PC-9 (cell line): ENCODE data around the gene CDHR5. TPM values are rescaled to one million over a fixed set of nuclear protein-coding genes. Genes with fewer than 3 reads are reported as not detected.

Experiments
- BruUV-seq: library from RNA; stranded (reverse); fragments of 400-500 nt; replicated peaks from 2 replicates; lab custom pipeline; 2021; lab: Mats Ljungman, UMichigan
- CTCF ChIA-PET: fragments of 300-600 bp; sonication (Branson Sonifier 250); formaldehyde crosslinking; loops from one replicate; lab custom pipeline; 2022; ENCODE audit warnings: antibody characterized with exemption; lab: Charles Lee
- POLR2A ChIA-PET: fragments of 300-600 bp; sonication (Branson Sonifier 250); formaldehyde crosslinking; loops from one replicate; lab custom pipeline; 2022; ENCODE audit warnings: antibody characterized with exemption; ENCODE audit not compliant: unreplicated experiment; lab: Charles Lee
- DNase-seq, 2 experiments: peaks; one replicate each; pipeline versions ENCODE4 v3.0.0 to v3.0.0-alpha.2; 2015 to 2022; ENCODE audit warnings: mixed read lengths in 1 of 2
- H2AFZ ChIP-seq: fragments of 200-600 bp; sonication (generic); 2 replicates; pipeline ENCODE4 v1.8.1; 2017; ENCODE audit warnings: antibody characterized with exemption
- H3F3A ChIP-seq: fragments of 200-600 bp; sonication (generic); 2 replicates; pipeline ENCODE4 v1.8.1; 2017; ENCODE audit warnings: antibody characterized with exemption, mild to moderate bottlenecking, low read depth; ENCODE audit not compliant: insufficient read depth
- H3K27ac ChIP-seq: fragments of 200-600 bp; sonication (generic); 2 replicates; pipeline ENCODE4 v1.6.1; 2016; ENCODE audit warnings: mixed run types
- H3K27me3 ChIP-seq: fragments of 200-600 bp; sonication (generic); 2 replicates; pipeline ENCODE4 v1.6.1; 2016; ENCODE audit warnings: low read depth, mixed run types; ENCODE audit not compliant: insufficient read depth
- H3K36me3 ChIP-seq: fragments of 200-600 bp; sonication (generic); 2 replicates; pipeline ENCODE4 v1.6.1; 2016; ENCODE audit warnings: low read depth, mixed run types
- H3K4me1 ChIP-seq: fragments of 200-600 bp; sonication (generic); replicated peaks from 2 replicates; pipeline ENCODE4 v1.6.1; 2016; ENCODE audit warnings: mixed run types; ENCODE audit not compliant: insufficient read depth
- H3K4me2 ChIP-seq: fragments of 200-600 bp; sonication (generic); 2 replicates; pipeline ENCODE4 v1.6.1; 2017; ENCODE audit warnings: mixed run types
- H3K4me3 ChIP-seq: fragments of 200-600 bp; sonication (generic); 2 replicates; pipeline ENCODE4 v1.6.1; 2016; ENCODE audit warnings: mixed run types
- H3K79me2 ChIP-seq: fragments of 200-600 bp; sonication (generic); 2 replicates; pipeline ENCODE4 v1.6.1; 2017; ENCODE audit warnings: low read depth, mixed run types
- H3K9me2 ChIP-seq: fragments of 200-600 bp; sonication (generic); 2 replicates; pipeline ENCODE4 v1.8.1; 2017; ENCODE audit warnings: mild to moderate bottlenecking; ENCODE audit not compliant: insufficient read depth
- H3K9me3 ChIP-seq: fragments of 200-600 bp; sonication (generic); 2 replicates; pipeline ENCODE4 v1.8.1; 2016; ENCODE audit warnings: low read depth; ENCODE audit not compliant: insufficient read depth
- H4K20me1 ChIP-seq: fragments of 200-600 bp; sonication (generic); 2 replicates; pipeline ENCODE4 v1.8.1; 2017; ENCODE audit not compliant: insufficient read depth
- EZH2 ChIP-seq: fragments of 200-600 bp; sonication (generic); IDR thresholded peaks from 2 replicates; pipeline ENCODE4 v1.8.0; 2017; ENCODE audit warnings: antibody characterized with exemption, low read depth
- intact Hi-C: fragments of 100-400 bp; cut with micrococcal nuclease; formaldehyde crosslinking; loops from one replicate; pipeline ENCODE4 v1.10.0; 2022; ENCODE audit not compliant: unreplicated experiment
- total RNA-seq: library from RNA; stranded (reverse); gene quantifications from 2 replicates; pipeline ENCODE4 v1.2.3, GENCODE V29; 2021
- TF ChIP-seq, protein P1 (sequence below): fragments of 200-600 bp; sonication (generic); conservative IDR thresholded peaks from 2 replicates; pipeline ENCODE4 v1.6.1; 2017; ENCODE audit warnings: mixed run types, antibody characterized with exemption, mild to moderate bottlenecking, moderate library complexity

The CDHR5 gene
- total RNA-seq, 1 experiment from 2014 or later: not detected

DNA sequence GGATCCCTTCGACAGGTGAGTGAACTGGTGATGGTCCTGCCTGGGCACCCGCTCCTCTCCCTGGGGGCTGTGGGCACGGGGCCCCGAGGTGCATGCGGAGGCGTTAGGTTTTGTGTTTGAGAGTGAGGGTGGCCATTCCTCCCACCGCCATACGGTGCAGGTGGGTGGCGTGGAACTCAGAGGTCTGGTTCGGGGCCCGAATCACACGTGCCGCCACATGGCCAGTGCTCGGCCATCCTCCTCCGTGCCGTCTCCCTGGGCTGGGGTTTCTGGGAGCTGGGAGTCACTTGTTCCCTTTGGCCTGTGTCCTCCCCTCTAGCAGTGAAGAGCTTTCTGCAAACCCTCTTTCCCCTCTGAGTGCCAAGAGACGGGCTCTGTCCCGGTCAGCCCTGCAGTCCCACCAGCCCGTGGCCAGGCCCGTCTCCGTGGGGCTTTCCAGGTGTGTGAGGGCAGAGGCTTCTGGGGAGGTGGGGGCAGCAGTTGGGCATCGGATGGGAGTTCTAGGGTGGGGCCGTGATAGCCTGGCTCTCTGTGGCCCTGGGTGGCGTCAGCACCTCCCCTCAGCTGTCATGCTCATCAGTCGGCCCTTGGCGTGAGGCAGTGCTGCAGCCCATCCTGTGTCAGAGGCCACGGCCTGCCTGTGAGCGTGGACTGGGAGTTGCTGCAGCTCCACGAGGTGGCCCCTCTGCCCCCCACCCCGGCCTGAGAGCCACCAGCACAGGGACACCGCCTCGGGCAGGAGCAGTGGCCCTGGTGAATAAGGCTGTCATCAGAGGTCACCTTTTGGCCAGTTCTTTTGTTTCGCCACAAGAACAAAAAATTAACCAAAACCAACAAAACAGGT lies 19.2 kb downstream of the CDHR5 start:
- Histone ChIP-seq H3F3A (no peaks in the 10 kb centered on the region), H3K4me1 (no peaks in the 10 kb centered on the region), H3K27ac (no peak overlapping the region), H2AFZ (no peak overlapping the region), H3K4me2 (no peak overlapping the region), H3K27me3 (no peaks in the 10 kb centered on the region), H3K79me2 (no peaks in the 10 kb centered on the region), H4K20me1 (no peaks in the 10 kb centered on the region), H3K36me3 (no peaks in the 10 kb centered on the region), H3K4me3 (no peak overlapping the region), H3K9me2 (no peaks in the 10 kb centered on the region), H3K9me3 (no peaks in the 10 kb centered on the region)
- BruUV-seq: no TSS peak
- intact Hi-C loops: no loop called here
- TF ChIP-seq EZH2: no peak
- TF ChIP-seq, protein P1, sequence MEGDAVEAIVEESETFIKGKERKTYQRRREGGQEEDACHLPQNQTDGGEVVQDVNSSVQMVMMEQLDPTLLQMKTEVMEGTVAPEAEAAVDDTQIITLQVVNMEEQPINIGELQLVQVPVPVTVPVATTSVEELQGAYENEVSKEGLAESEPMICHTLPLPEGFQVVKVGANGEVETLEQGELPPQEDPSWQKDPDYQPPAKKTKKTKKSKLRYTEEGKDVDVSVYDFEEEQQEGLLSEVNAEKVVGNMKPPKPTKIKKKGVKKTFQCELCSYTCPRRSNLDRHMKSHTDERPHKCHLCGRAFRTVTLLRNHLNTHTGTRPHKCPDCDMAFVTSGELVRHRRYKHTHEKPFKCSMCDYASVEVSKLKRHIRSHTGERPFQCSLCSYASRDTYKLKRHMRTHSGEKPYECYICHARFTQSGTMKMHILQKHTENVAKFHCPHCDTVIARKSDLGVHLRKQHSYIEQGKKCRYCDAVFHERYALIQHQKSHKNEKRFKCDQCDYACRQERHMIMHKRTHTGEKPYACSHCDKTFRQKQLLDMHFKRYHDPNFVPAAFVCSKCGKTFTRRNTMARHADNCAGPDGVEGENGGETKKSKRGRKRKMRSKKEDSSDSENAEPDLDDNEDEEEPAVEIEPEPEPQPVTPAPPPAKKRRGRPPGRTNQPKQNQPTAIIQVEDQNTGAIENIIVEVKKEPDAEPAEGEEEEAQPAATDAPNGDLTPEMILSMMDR: no peak
- CTCF ChIA-PET: no interaction called here
- DNase-seq: no peak
- POLR2A ChIA-PET: no interaction called here

DNA sequence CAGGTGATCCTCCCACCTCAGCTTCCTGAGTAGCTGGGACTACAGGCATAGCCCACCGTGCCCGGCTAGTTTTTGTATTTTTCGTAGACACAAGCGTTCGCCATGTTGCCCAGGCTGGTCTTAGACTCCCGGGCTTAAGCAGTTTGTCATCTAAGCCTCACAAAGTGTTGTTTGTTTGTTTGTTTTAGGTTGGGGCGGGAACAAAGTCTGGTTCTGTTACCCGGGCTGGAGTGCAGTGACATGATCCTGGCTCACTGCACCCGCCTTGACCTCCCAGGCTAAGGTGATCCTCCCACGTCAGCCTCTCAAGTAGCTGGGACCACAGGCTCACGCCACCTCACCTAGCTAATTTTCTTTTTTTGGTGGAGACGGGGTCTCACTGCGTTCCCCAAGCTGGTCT lies 21.6 kb downstream of the CDHR5 start:
- BruUV-seq: no TSS peak
- Histone ChIP-seq H3K27me3 (no peaks in the 10 kb centered on the region), H3F3A (no peaks in the 10 kb centered on the region), H3K4me3 (no peak overlapping the region), H3K79me2 (no peaks in the 10 kb centered on the region), H3K9me3 (no peaks in the 10 kb centered on the region), H2AFZ (no peak overlapping the region), H3K9me2 (no peaks in the 10 kb centered on the region), H4K20me1 (no peaks in the 10 kb centered on the region), H3K27ac (no peak overlapping the region), H3K36me3 (no peaks in the 10 kb centered on the region), H3K4me2 (no peak overlapping the region), H3K4me1 (no peaks in the 10 kb centered on the region)
- DNase-seq: no peak
- TF ChIP-seq, protein P1: no peak
- no peak for TF ChIP-seq EZH2
- ChIA-PET CTCF (no interaction called here), POLR2A (no interaction called here)
- intact Hi-C loops: no loop called here

DNA sequence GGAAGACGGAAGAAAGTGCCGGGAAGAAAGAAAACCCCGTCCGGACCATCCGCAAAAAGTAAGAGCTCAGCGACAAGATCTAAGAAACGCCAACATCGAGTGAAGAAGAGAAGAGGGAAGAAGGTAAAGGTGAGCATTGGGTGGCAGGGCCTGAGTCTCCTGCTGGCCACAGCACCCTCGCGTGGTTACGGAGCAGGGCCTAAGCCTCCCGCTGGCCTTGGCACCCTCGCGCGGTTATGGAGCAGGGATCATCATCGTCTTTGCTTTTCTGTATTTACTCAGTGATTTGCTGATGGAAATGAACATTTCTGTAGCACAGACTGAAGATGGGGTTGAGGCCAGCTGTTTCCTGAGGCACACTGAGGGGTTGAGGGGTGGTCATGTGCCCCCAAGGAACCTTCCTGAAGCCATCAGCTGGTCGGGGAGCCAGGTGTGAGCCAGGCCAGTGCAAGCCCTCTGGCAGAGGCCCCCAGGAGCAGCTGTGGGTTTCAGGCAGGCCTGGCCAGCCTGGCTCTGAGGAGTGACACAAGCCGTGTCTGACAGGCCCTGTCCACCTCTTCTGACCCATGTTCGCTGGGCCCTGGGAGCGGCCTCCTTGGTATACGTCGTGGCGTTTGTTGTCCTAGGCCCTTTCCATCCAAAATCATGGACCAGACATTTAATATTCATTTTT lies 23.0 kb downstream of the CDHR5 start:
- no peaks in the 10 kb centered on the region for H3K27me3 ChIP-seq
- TF ChIP-seq EZH2: no peak
- TF ChIP-seq, protein P1: no peak
- H3K9me2 ChIP-seq: no peaks in the 10 kb centered on the region
- H2AFZ ChIP-seq: no peak overlapping the region
- H3K27ac ChIP-seq: no peak overlapping the region
- H3K36me3 ChIP-seq: no peaks in the 10 kb centered on the region
- H4K20me1 ChIP-seq: no peaks in the 10 kb centered on the region; the same call in 1 of the 2 replicates
- POLR2A ChIA-PET: no interaction called here
- H3K4me3 ChIP-seq: no peak overlapping the region
- no peaks in the 10 kb centered on the region for H3K79me2 ChIP-seq
- H3F3A ChIP-seq: no peaks in the 10 kb centered on the region
- CTCF ChIA-PET: no interaction called here
- H3K4me1 ChIP-seq: no peaks in the 10 kb centered on the region
- intact Hi-C loops: no loop called here
- DNase-seq: no peak
- no peak overlapping the region for H3K4me2 ChIP-seq
- no peaks in the 10 kb centered on the region for H3K9me3 ChIP-seq
- no TSS peak for BruUV-seq
